GM12801 (cell line): ENCODE measurements around the gene KIZ.

Experiments
- TF ChIP-seq, protein P1 (sequence below): IDR thresholded peaks from one replicate; pipeline ENCODE4 v1.5.1; 2011; ENCODE audit warnings: control low read depth; ENCODE audit not compliant: insufficient read length; ENCODE audit errors: extremely low read depth

KIZ gene

DNA sequence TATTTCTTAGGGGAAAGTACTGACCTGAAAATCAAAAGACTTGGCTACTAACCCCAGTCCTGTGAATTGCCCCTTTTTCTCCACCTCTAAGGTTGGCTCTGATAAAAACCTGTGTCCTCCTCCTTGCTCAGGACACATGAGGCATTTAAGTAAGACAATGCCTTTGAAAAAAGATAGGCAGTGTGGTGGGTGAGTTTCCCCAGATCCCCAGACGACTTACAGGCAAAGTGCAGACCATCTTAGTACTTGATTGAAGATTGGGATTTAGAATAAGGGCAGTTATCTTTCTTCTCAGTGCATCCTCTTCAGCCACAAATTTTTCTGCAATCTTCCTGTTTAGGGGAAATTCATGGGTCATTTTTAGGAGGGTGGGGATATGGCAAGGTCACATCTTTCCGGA lies 87.8 kb downstream of the KIZ start:
- TF ChIP-seq, protein P1, sequence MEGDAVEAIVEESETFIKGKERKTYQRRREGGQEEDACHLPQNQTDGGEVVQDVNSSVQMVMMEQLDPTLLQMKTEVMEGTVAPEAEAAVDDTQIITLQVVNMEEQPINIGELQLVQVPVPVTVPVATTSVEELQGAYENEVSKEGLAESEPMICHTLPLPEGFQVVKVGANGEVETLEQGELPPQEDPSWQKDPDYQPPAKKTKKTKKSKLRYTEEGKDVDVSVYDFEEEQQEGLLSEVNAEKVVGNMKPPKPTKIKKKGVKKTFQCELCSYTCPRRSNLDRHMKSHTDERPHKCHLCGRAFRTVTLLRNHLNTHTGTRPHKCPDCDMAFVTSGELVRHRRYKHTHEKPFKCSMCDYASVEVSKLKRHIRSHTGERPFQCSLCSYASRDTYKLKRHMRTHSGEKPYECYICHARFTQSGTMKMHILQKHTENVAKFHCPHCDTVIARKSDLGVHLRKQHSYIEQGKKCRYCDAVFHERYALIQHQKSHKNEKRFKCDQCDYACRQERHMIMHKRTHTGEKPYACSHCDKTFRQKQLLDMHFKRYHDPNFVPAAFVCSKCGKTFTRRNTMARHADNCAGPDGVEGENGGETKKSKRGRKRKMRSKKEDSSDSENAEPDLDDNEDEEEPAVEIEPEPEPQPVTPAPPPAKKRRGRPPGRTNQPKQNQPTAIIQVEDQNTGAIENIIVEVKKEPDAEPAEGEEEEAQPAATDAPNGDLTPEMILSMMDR, result no peak

DNA sequence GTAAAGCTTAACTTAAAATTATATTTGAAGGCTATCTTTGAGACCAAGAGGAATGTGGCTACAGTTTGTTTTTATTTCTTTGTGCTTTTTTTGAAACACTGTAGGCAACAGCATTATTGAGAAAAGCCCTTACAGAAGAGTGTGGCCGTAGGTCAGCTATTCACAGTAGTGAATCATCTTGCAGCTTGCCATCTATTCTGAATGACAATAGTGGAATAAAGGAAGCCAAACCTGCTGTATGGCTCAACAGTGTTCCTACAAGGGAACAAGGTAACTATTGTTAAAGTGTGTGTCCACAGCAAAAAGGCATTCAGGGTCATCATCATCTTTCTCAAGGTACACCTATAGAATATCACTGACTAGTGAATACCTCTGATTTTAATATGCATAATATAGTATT lies 88.5 kb downstream of the KIZ start:
- TF ChIP-seq, protein P1, result no peak

DNA sequence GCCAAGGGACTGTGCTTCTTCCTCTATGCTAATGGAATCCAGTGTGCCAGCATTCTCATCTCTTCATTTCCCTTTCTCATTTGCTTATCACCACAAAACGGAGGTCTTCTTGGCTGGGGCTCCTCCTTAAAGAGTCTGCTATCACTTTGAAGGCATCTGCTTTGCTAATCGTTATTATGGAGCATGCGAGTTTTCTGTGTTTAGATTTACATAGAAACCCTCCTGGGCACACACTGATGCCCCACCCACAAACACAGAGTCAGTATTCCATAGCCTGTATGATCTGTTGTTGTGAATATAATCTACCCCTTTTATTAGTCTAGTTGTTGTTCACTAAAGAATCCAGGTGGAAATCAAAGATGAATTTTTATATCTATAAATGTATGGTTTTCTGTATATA lies 93.8 kb downstream of the KIZ start:
- TF ChIP-seq, protein P1, result no peak

DNA sequence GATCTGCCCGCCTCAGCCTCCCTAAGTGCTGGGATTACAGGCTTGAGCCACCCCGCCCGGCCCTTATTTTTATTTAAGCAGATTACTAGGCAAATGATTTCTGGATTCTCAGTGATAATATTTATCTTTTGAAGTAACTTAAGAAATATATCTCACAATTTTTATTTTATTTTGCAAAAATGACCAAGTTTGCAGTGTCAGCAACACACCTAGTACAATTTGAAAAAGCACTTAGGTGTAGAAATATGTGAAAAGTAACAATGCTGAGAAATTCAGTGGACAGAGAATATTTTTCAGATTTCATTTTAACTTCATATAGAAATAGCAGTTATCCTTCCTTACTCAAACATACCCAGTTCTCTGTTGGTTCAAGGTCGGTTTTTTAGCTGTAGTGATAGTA lies 98.3 kb downstream of the KIZ start:
- TF ChIP-seq, protein P1, result no peak

DNA sequence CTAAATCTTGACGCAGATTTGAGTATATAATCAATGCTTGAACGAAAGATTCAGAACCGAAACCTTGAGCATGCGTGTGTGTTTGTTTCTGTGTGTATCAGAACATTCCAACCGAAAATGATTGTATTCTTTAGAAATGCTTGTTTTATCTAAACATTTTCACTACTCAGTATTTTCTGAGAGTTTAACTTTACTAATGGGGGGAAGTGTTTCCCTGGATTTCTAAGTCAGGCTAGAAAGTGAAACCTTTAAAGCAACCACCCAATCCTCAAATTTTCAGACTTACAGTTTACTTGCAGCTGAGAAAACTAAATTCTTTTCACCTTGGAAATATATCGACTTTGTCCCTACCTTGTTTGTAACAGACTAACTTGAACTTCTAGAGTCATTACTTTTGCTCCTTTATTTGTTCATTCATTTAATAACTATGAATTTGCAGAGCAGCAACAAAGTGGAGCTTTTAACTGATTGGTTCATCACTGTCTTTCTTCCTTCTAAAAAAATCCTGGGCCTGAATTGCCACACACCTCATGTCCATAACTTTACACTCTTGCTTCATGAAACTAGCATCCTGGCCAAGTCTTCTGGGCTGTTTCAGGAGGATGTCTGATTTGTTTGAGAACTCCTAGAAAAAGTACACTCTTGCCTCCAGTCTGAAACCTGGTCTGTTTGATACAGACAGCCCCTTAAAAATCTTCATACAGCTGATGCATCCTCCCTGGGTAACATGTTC lies 99.5 kb downstream of the KIZ start:
- TF ChIP-seq, protein P1, result no peak

DNA sequence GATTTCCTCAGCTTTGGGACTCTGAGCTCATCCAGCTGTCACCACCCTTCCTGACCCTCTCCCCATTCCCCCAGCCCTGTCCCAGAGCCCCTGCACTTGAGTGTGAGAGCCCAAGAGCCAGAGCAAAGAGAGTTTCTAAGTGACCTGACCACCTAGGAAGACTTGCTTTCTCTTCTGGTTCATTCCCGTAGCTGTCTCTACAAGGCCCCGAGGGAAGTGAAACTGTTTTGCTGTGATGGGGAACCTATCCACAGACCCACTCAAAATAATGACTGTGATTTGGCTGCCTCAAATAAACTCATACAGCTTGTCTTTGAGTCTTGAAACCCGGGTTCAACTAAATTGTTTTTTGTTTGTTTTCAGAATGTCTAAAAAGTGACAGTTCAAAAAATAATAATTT lies 102.6 kb downstream of the KIZ start:
- TF ChIP-seq, protein P1, result no peak

DNA sequence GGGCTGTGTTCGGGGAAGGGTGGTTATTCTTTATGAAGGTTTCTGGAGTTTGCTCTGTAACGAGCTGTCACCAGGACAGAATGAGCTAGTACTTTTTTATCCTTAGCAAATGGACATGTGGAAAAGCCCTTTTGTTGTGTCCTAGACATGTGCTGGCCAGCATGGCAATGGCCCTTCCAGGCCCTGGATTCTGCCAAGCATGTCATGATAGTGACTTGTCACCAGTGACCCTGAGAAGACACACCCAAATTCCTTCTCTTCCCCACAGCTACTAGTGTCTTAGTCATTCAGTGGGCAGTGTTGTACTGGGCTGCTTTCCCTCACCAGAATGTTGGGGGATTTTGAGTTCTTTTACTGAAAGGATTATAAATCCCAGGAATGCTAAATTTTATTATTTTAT lies 103.3 kb downstream of the KIZ start:
- TF ChIP-seq, protein P1, result no peak
